GM04504 (cell line): ENCODE results near the gene LONRF2.
"Not testable (repeated sequence)": the region's sequence is repeated elsewhere in the genome, so short reads cannot be mapped to it uniquely, and the experiment has no call there.

Source experiments
- DNase-seq: peaks from one replicate; pipeline ENCODE4 v3.0.0-alpha.2; 2012; ENCODE audit warnings: low read depth

The LONRF2 gene

DNA sequence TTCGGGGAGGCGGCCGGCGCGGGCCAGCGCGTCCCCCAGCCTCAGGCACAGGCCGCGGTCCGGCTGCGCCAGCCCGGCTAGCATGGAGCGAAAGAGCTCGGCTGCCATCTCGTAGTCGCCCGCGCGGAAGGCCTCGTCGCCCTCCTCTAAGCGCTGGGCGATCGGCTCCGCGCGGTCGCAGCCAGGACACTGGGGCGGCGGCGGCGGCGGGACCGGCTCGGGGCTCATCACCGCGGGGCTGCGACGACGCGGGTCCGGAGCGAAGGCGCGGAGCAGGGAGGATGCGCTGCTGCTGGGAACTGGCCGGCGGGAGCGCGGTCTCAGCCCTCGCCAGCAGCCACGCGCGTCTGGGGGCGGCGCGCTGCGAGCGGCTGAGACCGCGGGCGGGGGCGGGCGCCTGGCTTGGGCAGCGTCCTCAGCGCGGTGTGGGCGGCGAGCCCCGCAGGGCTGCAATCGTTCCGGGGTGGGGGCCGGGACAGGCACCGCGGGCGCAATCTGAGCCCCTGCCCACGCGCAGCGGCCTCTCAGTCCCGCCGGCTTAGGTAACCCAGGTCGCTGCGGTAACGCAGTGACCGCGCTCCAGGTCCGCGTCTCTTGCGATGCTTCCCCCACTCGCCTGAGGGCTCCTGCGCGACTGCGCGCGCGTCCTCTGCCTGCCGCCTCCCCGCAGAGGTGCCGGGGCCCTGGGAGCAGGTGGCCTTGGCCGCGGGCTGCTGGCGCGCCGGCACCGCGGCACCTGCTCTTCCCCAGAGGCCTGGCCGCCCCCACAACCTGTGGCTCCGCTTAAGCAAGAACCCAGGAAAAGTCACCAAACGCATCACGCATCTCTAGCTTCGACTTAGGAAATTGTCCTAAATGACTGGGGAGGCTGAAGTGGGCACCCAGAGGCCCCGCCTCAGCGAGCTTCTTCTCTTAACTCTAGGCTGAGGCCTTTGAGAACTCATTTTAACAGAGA, at the start of gene LONRF2:
LONRF2 (minus strand) TSS at position 636 of the 955 bp plus-strand sequence; CDS start at position 228, 408 bp downstream.
- no peak for DNase-seq

DNA sequence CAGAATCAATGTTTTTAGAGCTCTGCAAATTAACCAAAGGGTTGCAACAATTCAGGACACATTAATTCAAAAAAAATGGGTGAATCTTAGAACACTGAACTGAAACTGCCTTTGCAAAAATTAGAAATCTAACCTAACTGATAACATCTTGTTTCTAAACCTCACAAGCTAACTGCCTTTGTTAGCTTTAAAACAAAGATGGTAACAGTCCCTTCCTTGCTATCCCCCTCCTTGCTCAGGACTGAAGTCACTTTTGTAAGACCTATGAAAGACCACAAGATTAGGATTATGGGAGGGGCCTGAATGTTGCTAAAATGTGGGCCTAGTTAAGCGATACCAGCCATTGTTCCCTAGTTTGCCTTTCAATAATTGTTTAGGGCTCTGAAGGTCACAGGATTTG, 44.9 kb upstream of the LONRF2 start:
- DNase-seq: no peak

DNA sequence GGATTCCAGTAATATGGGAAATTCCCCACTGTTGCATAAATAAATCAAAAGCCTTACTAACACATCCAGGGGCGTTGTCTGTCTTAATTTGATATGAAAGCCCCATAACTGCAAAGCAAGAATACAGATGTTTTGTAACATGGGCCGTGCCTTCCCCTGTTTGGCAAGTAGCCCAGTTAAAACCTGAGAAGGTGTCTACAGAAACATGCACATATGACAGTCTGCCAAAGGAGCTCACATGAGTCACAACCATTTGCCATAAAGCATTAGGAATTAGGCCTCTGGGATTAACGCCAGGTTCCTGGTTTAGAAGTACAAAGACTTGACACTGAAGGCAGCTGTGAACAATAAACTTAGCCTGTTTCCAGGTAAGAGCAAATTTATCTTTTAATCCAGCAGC, 43.1 kb upstream of the LONRF2 start:
- DNase-seq: peak; percentile 18

DNA sequence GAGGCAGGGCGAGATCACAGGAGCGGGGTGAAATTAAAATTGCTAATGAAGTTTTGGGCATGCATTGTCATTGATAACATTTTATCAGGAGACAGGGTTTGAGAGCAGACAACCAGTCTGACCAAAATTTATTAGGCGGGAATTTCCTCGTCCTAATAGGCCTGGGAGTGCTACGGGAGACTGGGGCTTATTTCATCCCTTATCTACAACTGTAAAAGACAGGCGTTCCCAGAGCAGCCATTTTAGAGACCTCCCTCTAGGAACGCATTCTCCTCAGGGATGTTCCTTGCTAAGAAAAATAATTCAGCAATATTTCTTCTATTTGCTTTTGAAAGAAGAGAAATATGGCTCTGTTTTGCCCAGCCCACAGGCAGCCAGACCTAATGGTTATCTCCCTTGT, 40.0 kb upstream of the LONRF2 start:
- DNase-seq: not testable (repeated sequence)

DNA sequence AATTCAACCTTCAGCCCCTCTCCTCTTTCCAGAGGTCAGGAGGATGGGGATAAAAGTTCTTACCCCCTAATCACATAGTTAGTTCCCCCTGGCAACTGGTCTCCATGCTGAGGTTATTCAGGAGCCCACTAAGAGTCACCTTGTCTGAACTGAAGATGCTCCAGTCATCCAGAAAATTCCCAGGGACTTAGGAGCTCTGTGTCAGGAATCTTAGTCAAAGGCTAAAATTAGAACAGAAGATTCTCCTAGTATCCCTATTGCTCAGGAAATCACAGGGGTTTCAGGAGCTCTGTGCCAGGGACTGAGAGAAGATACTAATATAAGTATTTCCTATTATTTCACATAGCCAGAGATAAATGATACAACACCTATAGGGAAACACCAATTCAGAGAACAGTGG, 37.3 kb upstream of the LONRF2 start:
- DNase-seq: no peak

DNA sequence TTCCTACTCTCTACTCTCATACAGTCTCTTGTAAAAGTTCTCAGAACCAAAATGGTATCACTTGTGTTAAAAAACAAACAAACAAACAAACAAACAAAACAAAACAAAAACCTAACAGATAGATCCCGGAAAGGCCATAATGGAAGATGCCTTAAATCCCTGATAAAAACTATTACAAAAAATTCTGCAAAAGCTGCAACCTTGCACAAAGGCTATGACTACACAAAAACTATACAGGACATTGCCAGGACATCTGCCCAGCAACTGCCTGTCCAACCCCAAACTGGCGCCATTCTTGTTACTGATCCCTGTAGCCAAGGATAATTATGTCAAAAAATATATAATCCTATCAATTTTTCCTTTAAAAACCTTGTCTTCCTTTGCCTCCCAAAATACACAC, 36.3 kb upstream of the LONRF2 start:
- DNase-seq: no peak

DNA sequence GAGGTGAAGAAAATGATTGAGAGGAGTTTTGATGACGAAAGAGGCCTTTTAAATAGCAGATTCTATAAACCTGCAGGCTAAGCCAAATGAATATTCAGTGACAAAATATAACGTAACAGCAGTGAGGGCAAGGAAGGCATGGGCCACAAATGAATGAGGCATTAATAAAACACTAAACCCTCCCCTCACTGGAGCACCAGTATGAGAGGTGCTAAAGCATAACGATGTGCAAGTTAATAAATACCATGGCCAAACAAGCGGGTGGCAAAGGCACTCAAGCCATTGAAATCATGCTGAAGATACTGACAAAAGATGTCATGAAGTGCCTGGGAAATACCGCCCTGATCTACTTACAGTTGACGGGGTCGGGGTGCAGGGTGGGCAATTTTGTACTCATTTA, 30.2 kb upstream of the LONRF2 start:
- no peak for DNase-seq

DNA sequence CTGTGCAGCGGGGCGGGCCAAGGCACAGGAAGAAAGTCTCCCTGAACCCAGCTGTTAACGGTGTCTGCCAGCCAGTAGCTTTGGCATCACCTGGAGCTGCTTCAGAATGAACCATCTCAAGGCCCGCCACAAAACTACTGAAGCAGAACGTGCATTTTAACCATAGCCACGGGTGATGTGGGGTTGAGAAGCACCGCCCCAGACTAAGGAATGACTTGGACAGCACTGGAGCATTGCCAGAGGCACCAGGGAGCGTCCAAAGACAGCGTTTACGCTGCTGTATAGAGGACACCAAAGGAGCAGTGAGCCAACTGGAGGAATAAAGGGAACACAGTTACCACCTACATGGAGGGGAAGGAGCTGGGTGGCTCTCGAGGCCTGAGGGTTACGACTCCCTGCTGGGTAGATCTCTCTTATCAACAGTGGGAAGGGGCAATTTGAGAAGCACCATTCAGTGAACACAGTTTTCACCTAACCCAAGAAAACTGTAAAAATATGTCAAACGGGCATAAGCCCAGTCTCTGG, 28.4 kb upstream of the LONRF2 start:
- no peak for DNase-seq

DNA sequence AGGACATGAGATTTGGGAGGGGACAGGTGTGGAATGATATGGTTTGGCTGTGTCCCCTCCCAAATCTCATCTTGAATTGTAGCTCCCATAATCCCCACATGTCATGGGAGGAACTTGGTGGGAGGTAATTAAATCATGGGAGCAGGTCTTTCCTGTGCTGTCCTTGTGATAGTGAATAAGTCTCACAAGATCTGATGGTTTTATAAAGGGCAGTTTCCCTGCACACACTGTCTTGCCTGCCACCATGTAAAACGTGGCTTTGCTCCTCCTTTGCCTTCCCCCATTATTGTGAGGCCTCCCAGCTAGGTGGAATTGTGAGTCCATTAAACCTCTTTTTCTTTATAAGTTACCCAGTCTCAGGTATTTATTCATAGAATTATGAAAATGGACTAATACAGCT, 22.8 kb upstream of the LONRF2 start:
- not testable (repeated sequence) for DNase-seq

DNA sequence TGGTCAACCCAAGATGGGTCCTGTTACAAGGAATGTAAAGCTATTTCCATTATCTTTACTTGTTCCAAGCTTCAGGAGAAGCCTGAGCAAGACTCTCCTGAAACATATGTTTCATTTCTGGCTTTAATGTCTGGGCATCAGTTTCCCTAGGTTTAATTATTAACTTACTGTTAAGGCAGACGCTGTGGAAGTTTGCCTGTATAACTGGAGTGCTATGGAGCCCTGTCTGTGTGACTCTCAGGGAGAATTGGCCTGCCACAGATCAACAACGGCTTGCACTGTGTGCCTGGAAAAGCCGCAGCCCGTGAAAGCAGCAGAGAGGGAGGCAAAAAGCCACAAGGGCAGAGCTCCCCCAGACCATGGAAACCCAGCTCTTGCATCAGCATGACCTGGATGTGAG, 22.1 kb upstream of the LONRF2 start:
- DNase-seq: no peak

DNA sequence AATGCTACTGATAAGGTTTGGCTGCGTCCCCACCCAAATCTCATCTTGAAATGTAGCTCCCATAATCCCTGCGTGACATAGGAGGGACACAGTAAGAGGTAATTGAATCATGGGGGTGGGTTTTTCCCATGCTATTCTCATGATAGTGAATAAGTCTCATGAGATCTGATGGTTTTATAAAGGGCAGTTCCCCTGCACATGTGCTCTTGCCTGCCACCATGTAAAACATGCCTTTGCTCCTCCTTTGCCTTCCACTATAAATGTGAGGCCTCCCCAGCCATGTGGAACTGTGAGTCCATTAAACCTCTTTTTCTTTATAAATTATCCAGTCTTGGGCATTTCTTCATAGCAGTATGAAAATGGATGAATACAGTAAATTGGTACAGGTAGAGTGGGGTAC, 20.2 kb upstream of the LONRF2 start:
- not testable (repeated sequence) for DNase-seq

DNA sequence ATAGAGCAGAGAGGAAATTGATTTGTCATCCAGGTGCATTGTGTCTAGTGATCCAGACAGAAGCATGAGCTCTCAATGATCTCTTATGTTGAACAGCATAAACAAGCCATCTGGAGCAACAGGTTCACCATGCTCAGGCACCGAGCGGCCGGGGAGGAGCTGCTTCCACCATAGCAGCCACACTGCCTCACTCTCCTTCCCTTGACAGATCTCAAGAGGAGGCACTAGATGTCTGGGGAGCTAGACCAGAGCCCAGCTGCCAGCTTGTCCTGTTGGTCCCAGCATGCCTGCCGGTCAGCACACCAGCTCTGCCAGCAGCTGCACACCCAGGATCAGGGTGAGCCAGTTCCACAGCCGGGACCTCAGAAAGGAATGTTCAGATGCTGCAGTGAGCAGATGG, 17.5 kb upstream of the LONRF2 start:
- DNase-seq: no peak

DNA sequence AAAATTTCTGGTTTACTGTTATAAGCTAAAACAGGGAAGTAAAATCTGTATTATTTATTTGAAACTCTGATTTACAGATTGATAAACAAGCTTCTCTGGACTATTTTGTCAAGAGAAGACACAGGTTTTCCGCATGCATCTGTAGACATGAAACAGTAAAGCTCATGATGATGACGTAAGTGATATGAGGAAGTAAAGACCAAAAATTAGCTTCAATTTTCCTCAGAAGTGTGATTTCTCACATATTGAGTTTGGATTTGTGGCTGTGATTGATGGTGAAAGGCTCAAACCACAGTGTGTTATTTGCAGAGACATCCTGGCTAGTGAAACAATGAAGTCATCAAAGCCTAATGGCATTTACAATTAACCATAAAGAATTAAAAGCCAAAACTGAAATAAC, 12.6 kb upstream of the LONRF2 start:
- DNase-seq: no peak

DNA sequence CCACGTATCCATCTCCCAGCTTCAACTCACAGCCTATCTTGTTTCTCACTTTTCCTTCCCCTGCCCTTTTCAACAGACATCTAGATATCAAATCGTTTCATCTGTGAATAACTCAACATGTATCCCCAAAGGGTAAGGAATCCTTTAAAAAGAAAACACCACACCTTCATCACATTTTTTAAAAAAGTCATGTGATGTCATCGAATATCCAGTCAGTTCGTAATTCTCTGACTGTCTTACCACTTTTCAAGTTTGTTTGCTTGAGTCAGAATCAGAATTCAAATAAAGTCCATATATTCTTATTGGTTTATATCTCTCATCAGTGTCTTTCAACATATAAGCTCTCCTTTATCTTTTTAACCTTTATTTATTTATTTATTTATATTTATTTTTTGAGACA, 5.4 kb upstream of the LONRF2 start:
- DNase-seq: no peak

DNA sequence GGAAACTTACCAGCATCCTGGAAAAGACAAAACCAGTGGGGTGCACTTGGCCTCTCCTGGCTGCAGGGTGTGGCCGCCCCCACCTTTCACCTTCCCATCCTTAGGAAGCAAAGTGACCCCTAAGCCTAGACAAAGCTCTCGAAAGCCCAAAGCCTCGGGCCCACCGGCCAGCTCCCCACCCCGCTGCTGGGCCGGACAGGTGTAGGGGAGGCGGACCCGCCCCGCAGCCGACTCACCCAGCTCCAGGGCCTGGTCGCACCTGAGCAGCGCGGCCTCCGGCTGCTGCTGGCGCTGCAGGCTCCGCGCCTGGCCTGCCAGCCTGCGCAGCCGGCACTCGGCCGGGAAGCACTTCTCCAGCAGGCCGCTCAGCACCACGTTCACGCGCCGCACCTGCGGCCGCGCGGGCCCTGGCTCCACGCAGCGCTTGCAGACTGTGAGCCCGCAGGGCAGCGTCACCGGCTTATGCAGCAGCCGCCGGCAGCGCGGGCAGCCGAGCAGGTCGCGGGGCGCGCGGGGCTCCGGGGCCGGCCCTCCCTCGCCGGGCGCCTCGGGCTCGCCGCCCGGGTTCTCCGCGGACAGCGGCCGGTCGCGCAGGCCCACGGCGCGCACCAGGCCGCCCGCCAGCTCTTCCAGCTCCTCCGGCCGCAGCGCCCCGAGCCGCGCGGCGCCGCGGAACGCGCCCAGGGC, 979 bp downstream of the LONRF2 start:
- no peak for DNase-seq

DNA sequence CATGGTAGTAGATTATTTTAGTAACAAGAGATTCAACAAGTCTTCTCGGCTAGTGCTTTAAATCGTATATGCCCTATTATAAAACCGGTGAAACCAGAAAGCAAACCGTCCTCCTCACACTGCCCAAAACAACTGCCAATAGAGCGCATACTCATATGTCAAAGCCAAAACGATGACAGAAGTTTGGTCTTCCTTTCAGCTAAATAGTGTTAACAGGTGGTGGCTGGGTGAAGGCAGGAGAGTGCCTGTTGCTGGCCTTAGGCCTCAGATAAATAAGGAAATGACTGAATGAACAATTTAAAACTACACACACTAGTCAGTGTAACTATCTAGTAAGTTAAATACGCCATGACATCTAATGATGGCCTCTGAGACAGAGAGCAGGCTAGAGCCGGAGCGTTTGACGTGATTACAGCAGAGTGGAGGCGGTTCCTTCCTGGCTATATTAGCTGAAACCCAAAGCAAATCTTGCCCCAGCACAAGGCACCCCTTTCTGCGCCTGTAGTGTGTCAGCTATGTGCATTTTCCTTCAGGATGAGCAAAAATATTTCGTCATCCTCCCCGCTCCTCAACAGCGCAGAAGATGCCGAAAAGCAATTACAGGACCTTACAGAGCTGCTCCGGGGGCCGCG, 1.6 kb downstream of the LONRF2 start:
- no peak for DNase-seq

DNA sequence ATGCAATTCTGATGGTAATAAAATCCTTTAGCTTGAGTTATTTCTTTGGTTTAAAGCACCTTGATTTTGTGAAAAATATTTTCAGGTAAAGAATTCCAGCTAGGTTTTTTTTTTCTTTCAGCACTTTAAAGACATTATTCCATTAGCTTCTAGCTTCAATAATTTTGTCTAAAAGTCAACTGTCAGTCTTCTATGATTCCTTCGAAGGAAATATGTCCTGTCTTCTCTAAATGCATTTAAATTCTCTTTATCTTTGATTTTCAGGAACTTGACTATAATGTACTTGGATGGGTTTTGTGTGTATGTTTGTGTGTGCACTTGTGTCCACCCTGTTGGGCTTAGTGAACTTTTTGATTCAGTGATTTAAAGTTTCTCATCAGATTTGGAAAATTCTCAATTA, 4.7 kb downstream of the LONRF2 start:
- DNase-seq: no peak

DNA sequence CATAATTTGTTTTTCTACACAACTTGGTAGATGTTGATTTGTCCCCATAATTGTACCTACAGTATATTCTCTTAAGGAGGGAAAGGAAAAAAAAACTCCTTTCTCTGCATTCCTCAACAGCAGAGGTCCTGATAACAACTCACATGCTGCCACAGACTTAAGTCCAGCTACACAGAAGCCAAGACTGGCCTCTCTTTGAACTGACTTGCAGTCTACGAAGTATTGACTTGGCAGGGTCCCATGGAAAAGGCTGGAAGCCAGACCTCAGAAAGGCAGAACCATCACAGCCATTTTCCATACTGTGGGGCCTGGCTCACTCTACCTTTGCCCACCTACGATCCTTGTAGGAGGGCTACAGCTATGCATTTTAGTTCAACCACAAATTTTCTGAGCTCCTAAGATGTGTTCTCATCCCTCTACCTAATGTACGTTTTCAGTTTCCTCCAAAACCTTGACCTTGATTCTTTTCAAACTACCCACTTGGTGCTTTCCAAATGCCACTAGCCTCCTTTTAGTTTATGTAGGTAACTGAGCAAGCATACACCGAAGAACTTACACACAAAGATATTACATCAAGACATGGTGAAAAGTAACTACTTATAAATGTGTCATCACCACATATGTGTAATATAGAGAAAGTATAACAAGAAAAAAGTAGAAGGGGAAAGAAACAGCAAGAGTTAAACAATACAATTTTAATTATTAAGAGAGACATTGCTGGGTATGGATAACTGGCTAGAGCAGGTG, 12.2 kb downstream of the LONRF2 start:
- no peak for DNase-seq

DNA sequence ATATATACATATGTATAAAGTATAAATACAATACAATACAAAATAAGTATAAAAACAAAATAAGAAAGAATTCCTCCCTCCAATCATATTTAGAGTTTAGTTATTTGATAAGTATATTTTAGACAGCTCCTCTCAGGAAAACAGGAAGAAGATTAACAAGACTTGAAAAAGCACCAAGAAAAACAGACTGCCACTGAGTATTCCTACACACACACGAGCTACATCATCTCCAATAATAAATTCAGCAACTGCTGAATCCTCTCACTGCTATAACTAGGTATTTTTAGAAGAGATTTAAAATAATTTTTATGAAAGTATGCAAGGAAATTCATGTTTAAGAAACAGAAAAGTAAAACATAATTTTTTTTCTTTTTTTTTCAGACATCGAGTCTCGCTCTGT, 13.0 kb downstream of the LONRF2 start:
- no peak for DNase-seq

DNA sequence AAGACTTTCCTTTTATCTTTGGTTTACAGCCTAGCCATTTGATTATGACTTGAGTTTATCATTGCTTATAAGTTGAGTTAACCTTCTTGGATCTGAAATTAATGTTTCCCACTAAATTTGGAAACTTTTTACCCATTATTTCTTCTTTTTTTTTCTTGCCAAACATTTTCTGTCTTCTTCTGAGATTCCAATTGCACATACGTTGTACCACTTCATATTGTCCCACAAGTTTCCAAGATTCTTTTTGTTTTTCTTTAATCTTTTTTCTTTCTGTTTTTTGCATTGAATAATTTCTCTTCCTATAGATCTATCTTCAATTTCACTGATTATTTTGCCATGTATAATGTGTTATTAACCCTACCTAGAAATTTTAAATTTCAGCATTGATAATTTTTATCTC, 18.6 kb downstream of the LONRF2 start:
- no peak for DNase-seq

DNA sequence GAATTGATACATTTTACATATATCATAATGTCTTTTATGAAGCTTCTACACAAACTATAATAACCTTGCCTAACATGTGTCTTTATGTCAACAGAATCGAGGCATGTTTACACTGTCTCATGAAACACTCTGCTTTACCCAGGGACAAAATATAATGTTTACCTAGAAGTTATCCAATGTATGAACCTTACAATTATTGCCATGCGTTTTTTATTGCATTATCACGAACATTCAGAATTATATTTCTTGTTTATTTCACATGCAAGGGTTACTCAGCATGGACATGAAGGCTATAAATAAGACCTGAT, 19.8 kb downstream of the LONRF2 start:
- DNase-seq: no peak
